Measurements from ENCODE around the gene LENG8.

GRCh38 chr19:54422136-54422535 lies 26.9 kb upstream of the LENG8 start:
- TF ChIP-seq, protein P1, sequence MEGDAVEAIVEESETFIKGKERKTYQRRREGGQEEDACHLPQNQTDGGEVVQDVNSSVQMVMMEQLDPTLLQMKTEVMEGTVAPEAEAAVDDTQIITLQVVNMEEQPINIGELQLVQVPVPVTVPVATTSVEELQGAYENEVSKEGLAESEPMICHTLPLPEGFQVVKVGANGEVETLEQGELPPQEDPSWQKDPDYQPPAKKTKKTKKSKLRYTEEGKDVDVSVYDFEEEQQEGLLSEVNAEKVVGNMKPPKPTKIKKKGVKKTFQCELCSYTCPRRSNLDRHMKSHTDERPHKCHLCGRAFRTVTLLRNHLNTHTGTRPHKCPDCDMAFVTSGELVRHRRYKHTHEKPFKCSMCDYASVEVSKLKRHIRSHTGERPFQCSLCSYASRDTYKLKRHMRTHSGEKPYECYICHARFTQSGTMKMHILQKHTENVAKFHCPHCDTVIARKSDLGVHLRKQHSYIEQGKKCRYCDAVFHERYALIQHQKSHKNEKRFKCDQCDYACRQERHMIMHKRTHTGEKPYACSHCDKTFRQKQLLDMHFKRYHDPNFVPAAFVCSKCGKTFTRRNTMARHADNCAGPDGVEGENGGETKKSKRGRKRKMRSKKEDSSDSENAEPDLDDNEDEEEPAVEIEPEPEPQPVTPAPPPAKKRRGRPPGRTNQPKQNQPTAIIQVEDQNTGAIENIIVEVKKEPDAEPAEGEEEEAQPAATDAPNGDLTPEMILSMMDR (IDR thresholded peaks at IDR 0.05; ENCODE audit: insufficient read depth, low read length): no peak
- no peak for TF ChIP-seq GABPA (IDR thresholded peaks at IDR 0.05; ENCODE audit: low read depth)

All from HL-60 (cell line).